ENCODE measurements around the gene PIK3C2B.

- no peak for TF ChIP-seq POLR2A (IDR thresholded peaks at IDR 0.05)
- TF ChIP-seq POLR2AphosphoS5 (IDR thresholded peaks at IDR 0.05): no peak
Measured at GRCh38 chr1:204483791-204484190, 10.8 kb downstream of the PIK3C2B start.

All from prostate gland (tissue), 1 donor.